DND-41 (cell line): ENCODE data around the gene ZDHHC14.

ENCODE experiments used
- CTCF ChIP-seq: IDR thresholded peaks from 2 replicates; pipeline ENCODE4 v1.5.1; 2012; ENCODE audit warnings: borderline replicate concordance, low read length, moderate library complexity, mild to moderate bottlenecking; ENCODE audit not compliant: poor library complexity, severe bottlenecking; ENCODE audit errors: extremely low read depth
- EZH2 ChIP-seq: IDR thresholded peaks from 3 replicates; pipeline ENCODE4 v1.6.1; 2012; ENCODE audit warnings: borderline replicate concordance, low read depth, mild to moderate bottlenecking, moderate library complexity, low read length, inconsistent platforms; ENCODE audit not compliant: severe bottlenecking

DNA sequence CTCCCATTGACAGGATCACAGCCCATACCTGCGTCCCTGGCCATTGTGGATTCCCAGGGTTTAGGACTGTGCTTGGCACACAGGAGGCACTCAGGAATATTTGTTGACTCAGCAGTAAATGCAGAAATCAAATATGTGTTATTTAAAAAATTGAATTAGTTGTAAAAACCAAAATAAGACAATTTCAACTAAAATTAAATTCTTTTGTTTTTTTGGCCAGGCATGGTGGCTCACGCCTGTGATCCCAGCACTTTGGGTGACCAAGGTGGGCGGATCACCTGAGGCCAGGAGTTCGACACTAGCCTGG lies 85.3 kb downstream of the ZDHHC14 start:
- TF ChIP-seq CTCF: no peak
- TF ChIP-seq EZH2: no peak
